NCI-H1417 (cell line): ENCODE data around the gene NKX2-4.

Experiments
- DNase-seq, 3 experiments: peaks; one replicate each; lab custom pipeline; 2025; lab: John Stamatoyannopoulos, UW

The NKX2-4 gene

GRCh38 chr20:21360705-21361104 is 36.6 kb downstream of the NKX2-4 start:
- DNase-seq: no peak

- DNase-seq: peak in 2 of 3 experiments; percentile 4 to 46
Measured at GRCh38 chr20:21358737-21359136, 38.6 kb downstream of the NKX2-4 start.

DNA sequence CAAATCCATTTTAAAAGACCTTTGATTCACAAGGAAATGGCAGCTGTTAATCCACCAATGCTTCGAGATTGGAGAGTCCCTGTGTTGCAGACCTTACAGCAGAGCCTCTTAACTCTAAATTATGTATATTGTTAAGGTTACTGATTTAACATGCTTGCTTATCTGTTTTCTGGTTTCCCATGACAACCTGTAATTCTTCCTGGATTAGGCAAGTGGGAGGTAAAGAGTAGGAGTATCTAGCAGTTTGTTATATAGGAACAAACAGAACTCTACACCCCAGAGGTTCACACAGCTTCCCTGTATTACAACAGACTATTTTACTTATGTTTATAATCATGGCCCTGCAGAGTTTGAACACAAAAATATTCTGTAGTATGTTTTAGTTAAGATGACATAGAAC is 39.5 kb downstream of the NKX2-4 start:
- peak in 1 of 3 experiments; percentile 16 for DNase-seq

GRCh38 chr20:21356386-21356785 is 40.9 kb downstream of the NKX2-4 start:
- DNase-seq: no peak

DNA sequence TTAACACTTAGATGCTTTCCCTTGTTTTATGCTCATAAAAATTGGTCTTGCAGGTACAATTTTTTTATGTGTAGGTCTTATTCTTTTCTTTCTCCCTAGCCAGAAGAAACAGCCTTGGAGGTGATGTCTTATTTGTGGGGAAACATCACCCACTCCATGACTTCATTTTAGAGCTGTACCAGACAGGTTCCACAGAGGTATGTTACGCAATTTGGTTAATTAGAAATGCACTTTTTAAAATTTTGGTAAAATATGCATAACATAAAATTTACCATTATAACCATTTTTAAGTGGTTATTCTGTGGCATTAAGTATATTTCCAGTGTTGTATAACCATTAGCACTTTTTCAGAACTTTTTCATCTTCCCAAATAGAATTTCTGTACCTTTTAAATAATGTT is 41.3 kb downstream of the NKX2-4 start:
- DNase-seq: no peak

DNA sequence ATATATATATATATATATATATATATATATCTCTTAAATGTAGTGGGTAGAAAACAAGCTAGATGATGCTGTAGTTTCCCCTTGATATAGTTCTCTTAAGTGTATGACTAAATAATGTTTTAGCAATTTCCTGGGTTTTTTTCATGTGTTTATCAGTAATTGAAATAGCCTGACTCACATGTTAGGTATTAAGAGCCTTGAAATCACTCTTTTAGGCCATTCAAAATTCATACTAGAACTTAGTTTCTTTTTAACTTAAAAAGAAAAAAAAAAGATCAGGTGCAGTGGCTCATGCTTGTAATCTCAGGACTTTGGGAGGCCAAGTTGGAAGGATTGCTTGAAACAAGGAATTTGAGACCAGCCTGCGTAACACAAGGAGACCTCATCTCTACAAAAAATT is 44.1 kb downstream of the NKX2-4 start:
- DNase-seq: no peak

- DNase-seq: no peak
Measured at GRCh38 chr20:21352703-21353102, 44.6 kb downstream of the NKX2-4 start.
